Right lobe of liver (tissue), 4 donors: Measurements from ENCODE around the gene ZNF91.

Source experiments
- POLR2A ChIP-seq: fragments of 450-650 bp; IDR thresholded peaks from one replicate; pipeline ENCODE4 v1.6.1; 2017; ENCODE audit warnings: antibody characterized with exemption, mild to moderate bottlenecking
- TF ChIP-seq, protein P1 (sequence below), 4 donors: fragments of 200-600 bp in 3 of 4; fragments of 450-650 bp in 1 of 4; IDR thresholded peaks; one replicate each; pipeline versions ENCODE4 v1.5.1 to v1.8.0; 2016 to 2022; ENCODE audit warnings: antibody characterized with exemption in 4 of 4, mild to moderate bottlenecking in 2 of 4
- donor health status: DM: no; HTN: no; CAD: no.
- donor health status: DM: no; HTN: no; CAD: no.
- donor health status: DM: no; HTN: yes; CAD: no.

DNA sequence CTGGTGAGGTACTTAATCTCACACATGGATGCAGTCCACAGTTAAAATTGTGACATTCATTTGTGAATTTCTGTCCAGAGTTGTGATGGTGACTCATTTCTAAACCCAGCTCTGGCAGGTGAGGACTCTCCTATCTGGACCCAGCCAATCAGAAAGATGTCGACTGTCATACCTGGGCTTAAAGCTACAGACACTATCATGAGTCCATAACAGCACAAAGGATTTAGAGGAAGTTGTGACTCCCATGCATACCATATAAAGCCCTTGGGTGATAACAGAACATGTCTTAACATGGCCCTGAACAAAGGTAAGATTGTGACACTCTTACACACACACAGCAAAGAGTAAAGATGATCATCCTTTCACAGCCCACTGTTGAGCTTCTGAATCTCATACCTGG, 85.3 kb downstream of the ZNF91 start:
- TF ChIP-seq, protein P1, sequence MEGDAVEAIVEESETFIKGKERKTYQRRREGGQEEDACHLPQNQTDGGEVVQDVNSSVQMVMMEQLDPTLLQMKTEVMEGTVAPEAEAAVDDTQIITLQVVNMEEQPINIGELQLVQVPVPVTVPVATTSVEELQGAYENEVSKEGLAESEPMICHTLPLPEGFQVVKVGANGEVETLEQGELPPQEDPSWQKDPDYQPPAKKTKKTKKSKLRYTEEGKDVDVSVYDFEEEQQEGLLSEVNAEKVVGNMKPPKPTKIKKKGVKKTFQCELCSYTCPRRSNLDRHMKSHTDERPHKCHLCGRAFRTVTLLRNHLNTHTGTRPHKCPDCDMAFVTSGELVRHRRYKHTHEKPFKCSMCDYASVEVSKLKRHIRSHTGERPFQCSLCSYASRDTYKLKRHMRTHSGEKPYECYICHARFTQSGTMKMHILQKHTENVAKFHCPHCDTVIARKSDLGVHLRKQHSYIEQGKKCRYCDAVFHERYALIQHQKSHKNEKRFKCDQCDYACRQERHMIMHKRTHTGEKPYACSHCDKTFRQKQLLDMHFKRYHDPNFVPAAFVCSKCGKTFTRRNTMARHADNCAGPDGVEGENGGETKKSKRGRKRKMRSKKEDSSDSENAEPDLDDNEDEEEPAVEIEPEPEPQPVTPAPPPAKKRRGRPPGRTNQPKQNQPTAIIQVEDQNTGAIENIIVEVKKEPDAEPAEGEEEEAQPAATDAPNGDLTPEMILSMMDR (IDR thresholded peaks at IDR 0.05) = no peak
- TF ChIP-seq POLR2A = no peak
